ENCODE measurements around the gene RHO.
"Not testable (repeated sequence)": the region's sequence is repeated elsewhere in the genome, so short reads cannot be mapped to it uniquely, and the experiment has no call there.

RHO gene

GRCh38 chr3:129514110-129514509, 14.3 kb upstream of the RHO start:
- Histone ChIP-seq H3K4me3 (IDR thresholded peaks at IDR 0.05; ENCODE audit: insufficient read depth, low read depth, low read length) (no peak overlapping the region), H3K9ac (no peak overlapping the region), H2AFZ (ENCODE audit: low read depth) (no peak overlapping the region), H3K4me1 (ENCODE audit: low read depth, poor library complexity, severe bottlenecking) (no peaks in the 10 kb centered on the region), H3K27ac (no peak overlapping the region), H3K4me2 (no peak overlapping the region), H3K79me2 (ENCODE audit: insufficient read depth, low read depth) (no peaks in the 10 kb centered on the region), H3K36me3 (ENCODE audit: insufficient read depth) (no peaks in the 10 kb centered on the region), H3K27me3 (ENCODE audit: insufficient read depth, low read depth) (no peaks in the 10 kb centered on the region), H4K20me1 (ENCODE audit: insufficient read depth) (no peaks in the 10 kb centered on the region)
- no peak for TF ChIP-seq CTCF (conservative IDR thresholded peaks at IDR 0.05; ENCODE audit: low read depth, low read length)

- H3K4me2 ChIP-seq = no peak overlapping the region
- no peaks in the 10 kb centered on the region for H3K79me2 ChIP-seq (ENCODE audit: insufficient read depth, low read depth)
- no peak overlapping the region for H3K4me3 ChIP-seq (IDR thresholded peaks at IDR 0.05; ENCODE audit: insufficient read depth, low read depth, low read length)
- H3K9ac ChIP-seq = no peak overlapping the region
- no peaks in the 10 kb centered on the region for H4K20me1 ChIP-seq (ENCODE audit: insufficient read depth)
- no peak overlapping the region for H2AFZ ChIP-seq (ENCODE audit: low read depth)
- H3K27ac ChIP-seq = no peak overlapping the region
- no peaks in the 10 kb centered on the region for H3K36me3 ChIP-seq (ENCODE audit: insufficient read depth)
- H3K27me3 ChIP-seq (ENCODE audit: insufficient read depth, low read depth) = no peaks in the 10 kb centered on the region
- H3K4me1 ChIP-seq (ENCODE audit: low read depth, poor library complexity, severe bottlenecking) = no peaks in the 10 kb centered on the region
- TF ChIP-seq CTCF (conservative IDR thresholded peaks at IDR 0.05; ENCODE audit: low read depth, low read length) = no peak
Observed at GRCh38 chr3:129514563-129514962, 13.9 kb upstream of the RHO start.

- H2AFZ ChIP-seq (ENCODE audit: low read depth); H3K36me3 ChIP-seq (ENCODE audit: insufficient read depth); H3K4me2 ChIP-seq; H3K9ac ChIP-seq; H3K4me1 ChIP-seq (ENCODE audit: low read depth, poor library complexity, severe bottlenecking); H3K27me3 ChIP-seq (ENCODE audit: insufficient read depth, low read depth); H4K20me1 ChIP-seq (ENCODE audit: insufficient read depth); H3K27ac ChIP-seq; H3K4me3 ChIP-seq (IDR thresholded peaks at IDR 0.05; ENCODE audit: insufficient read depth, low read depth, low read length); H3K79me2 ChIP-seq (ENCODE audit: insufficient read depth, low read depth): not testable (repeated sequence)
Observed at GRCh38 chr3:129515108-129515820, 13.2 kb upstream of the RHO start.

- H2AFZ ChIP-seq (ENCODE audit: low read depth); H3K4me3 ChIP-seq (IDR thresholded peaks at IDR 0.05; ENCODE audit: insufficient read depth, low read depth, low read length); H3K27ac ChIP-seq; H3K27me3 ChIP-seq (ENCODE audit: insufficient read depth, low read depth); H4K20me1 ChIP-seq (ENCODE audit: insufficient read depth); H3K4me2 ChIP-seq; H3K79me2 ChIP-seq (ENCODE audit: insufficient read depth, low read depth); H3K4me1 ChIP-seq (ENCODE audit: low read depth, poor library complexity, severe bottlenecking); H3K36me3 ChIP-seq (ENCODE audit: insufficient read depth); H3K9ac ChIP-seq: not testable (repeated sequence)
Observed at GRCh38 chr3:129515821-129516432, 12.5 kb upstream of the RHO start.

- Histone ChIP-seq H2AFZ (ENCODE audit: low read depth) (no peak overlapping the region), H3K27ac (no peak overlapping the region), H3K79me2 (ENCODE audit: insufficient read depth, low read depth) (no peaks in the 10 kb centered on the region), H3K9ac (no peak overlapping the region), H4K20me1 (ENCODE audit: insufficient read depth) (no peaks in the 10 kb centered on the region), H3K4me2 (no peak overlapping the region), H3K36me3 (ENCODE audit: insufficient read depth) (no peaks in the 10 kb centered on the region), H3K4me1 (ENCODE audit: low read depth, poor library complexity, severe bottlenecking) (no peaks in the 10 kb centered on the region), H3K27me3 (ENCODE audit: insufficient read depth, low read depth) (no peaks in the 10 kb centered on the region), H3K4me3 (IDR thresholded peaks at IDR 0.05; ENCODE audit: insufficient read depth, low read depth, low read length) (no peak overlapping the region)
- TF ChIP-seq CTCF (conservative IDR thresholded peaks at IDR 0.05; ENCODE audit: low read depth, low read length) = no peak
Observed at GRCh38 chr3:129517516-129517915, 10.9 kb upstream of the RHO start.

Data from KMS-11 (cell line).